Measurements from ENCODE around the gene CD79A.

CD79A gene

GRCh38 chr19:41919948-41920712 lies 43.1 kb downstream of the CD79A start:
- Histone ChIP-seq H3K27me3 (replicated peaks; ENCODE audit: control insufficient read depth, insufficient read depth, low read length, poor library complexity, severe bottlenecking) (peaks cover 9% of the 10 kb centered on the region), H3K27ac (ENCODE audit: insufficient read depth, low read length, poor library complexity, severe bottlenecking) (no peak overlapping the region), H3K36me3 (ENCODE audit: control insufficient read depth, insufficient read depth, low read length) (no peaks in the 10 kb centered on the region), H3K4me3 (ENCODE audit: insufficient read depth, low read depth, low read length, poor library complexity, severe bottlenecking) (no peak overlapping the region), H3K9me3 (ENCODE audit: control insufficient read depth, low read length) (no peaks in the 10 kb centered on the region), H3K4me1 (ENCODE audit: control insufficient read depth, insufficient read depth, low read length, poor library complexity, severe bottlenecking) (peaks cover 9% of the 10 kb centered on the region)
- DNase-seq: no peak

DNA sequence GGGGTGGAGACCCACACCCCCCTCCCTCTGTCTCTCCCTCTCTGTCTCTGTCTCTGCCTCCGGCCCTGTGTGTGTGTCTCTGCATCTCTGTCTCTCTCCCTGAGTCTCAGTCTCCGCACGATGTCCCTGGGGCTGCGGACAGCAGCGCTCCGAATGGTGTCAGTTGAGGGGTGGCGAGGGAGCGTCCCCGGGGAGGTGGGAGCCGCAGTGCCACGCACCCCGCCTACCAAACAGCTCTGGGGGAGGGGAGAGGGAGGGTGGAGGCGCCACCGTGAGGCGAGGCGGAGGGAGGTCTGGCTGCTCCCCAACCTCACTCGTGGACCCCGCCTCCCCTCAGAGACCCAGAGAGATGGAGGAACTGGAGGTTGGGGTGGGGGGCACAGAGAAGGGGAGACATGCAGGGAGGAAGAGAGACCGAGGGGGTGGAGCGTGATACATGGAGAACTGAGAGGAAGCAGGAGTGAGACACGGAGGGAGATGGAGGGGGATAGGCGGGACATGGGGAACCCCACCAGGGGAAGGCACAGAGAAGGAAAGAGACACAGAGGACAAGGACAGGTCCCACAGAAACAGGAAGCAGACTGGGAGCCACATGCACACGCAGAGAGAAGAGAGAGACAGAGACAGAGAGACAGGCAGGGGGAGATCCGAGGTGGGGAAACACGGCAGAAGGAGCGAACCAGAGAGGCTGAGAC lies 44.0 kb downstream of the CD79A start:
- H3K9me3 ChIP-seq (ENCODE audit: control insufficient read depth, low read length): no peaks in the 10 kb centered on the region
- no peaks in the 10 kb centered on the region for H3K4me1 ChIP-seq (ENCODE audit: control insufficient read depth, insufficient read depth, low read length, poor library complexity, severe bottlenecking)
- no peak overlapping the region for H3K27ac ChIP-seq (ENCODE audit: insufficient read depth, low read length, poor library complexity, severe bottlenecking)
- H3K36me3 ChIP-seq (ENCODE audit: control insufficient read depth, insufficient read depth, low read length): no peaks in the 10 kb centered on the region
- DNase-seq: no peak
- no peaks in the 10 kb centered on the region for H3K27me3 ChIP-seq (replicated peaks; ENCODE audit: control insufficient read depth, insufficient read depth, low read length, poor library complexity, severe bottlenecking)
- no peak overlapping the region for H3K4me3 ChIP-seq (ENCODE audit: insufficient read depth, low read depth, low read length, poor library complexity, severe bottlenecking)

DNA sequence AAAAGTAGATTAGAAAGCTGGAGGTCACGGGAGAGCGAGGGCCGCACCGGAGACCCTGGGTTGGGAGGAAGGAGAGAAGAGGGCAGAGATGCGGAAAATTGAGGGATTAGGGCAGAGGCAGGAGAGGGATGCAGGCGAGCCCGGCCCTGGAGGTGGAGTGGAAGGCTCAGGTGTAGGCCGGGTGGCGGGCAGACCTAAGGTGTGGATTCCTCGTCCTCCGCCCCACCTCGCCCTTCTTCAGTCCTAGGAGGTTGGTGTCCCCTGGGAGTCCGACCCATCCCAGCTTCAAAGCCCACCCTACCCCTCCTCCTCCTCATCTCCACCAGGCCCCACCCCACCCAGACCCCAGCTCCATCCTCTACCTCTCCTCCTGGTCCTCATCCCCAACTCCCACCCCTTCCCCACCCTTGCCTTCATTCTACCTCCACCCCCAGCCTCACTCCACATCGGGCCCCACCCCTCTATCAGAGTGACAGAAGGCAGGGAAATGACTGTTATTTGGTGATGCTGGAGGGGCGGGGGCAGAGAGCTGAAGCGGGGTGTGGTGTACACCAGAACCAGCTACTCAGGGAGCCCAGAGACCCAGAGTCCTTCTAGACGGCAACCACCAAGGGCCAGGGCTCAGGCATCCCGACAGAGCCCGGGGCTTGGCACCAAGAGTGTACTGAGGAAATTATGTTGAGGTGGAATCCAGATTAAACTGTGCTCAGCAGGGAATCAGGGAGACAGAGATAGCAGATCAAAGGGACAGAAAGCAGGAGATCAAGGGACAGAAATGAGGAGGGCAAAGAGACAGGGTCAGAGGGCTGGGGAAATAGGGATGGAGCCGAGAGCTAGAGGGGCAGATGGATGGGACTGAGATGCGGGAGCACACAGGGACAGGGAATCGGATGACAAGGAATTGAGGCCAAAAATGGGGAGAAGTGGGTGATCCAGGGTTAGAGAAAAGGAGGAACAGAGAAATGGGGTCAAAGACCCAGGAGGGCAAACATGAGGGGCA lies 44.8 kb downstream of the CD79A start:
- no peaks in the 10 kb centered on the region for H3K27me3 ChIP-seq (replicated peaks; ENCODE audit: control insufficient read depth, insufficient read depth, low read length, poor library complexity, severe bottlenecking)

GRCh38 chr19:41922585-41922984 lies 45.5 kb downstream of the CD79A start:
- Histone ChIP-seq H3K9me3 (ENCODE audit: control insufficient read depth, low read length) (no peaks in the 10 kb centered on the region), H3K4me3 (ENCODE audit: insufficient read depth, low read depth, low read length, poor library complexity, severe bottlenecking) (no peak overlapping the region), H3K27me3 (replicated peaks; ENCODE audit: control insufficient read depth, insufficient read depth, low read length, poor library complexity, severe bottlenecking) (no peaks in the 10 kb centered on the region)

More for the DNA sequence above, 44.8 kb downstream of the CD79A start:
- no peaks in the 10 kb centered on the region for H3K36me3 ChIP-seq (ENCODE audit: control insufficient read depth, insufficient read depth, low read length)
- no peaks in the 10 kb centered on the region for H3K4me1 ChIP-seq (ENCODE audit: control insufficient read depth, insufficient read depth, low read length, poor library complexity, severe bottlenecking)
- no peak for DNase-seq
- no peaks in the 10 kb centered on the region for H3K9me3 ChIP-seq (ENCODE audit: control insufficient read depth, low read length)
- no peak overlapping the region for H3K4me3 ChIP-seq (ENCODE audit: insufficient read depth, low read depth, low read length, poor library complexity, severe bottlenecking)
- no peak overlapping the region for H3K27ac ChIP-seq (ENCODE audit: insufficient read depth, low read length, poor library complexity, severe bottlenecking)

GRCh38 chr19:41923045-41923788 lies 46.1 kb downstream of the CD79A start:
- no peaks in the 10 kb centered on the region for H3K36me3 ChIP-seq (ENCODE audit: control insufficient read depth, insufficient read depth, low read length)
- no peak for DNase-seq
- no peak overlapping the region for H3K4me3 ChIP-seq (ENCODE audit: insufficient read depth, low read depth, low read length, poor library complexity, severe bottlenecking)
- peaks cover 8% of the 10 kb centered on the region for H3K4me1 ChIP-seq (ENCODE audit: control insufficient read depth, insufficient read depth, low read length, poor library complexity, severe bottlenecking)
- no peaks in the 10 kb centered on the region for H3K9me3 ChIP-seq (ENCODE audit: control insufficient read depth, low read length)
- H3K27me3 ChIP-seq (replicated peaks; ENCODE audit: control insufficient read depth, insufficient read depth, low read length, poor library complexity, severe bottlenecking): no peaks in the 10 kb centered on the region
- H3K27ac ChIP-seq (ENCODE audit: insufficient read depth, low read length, poor library complexity, severe bottlenecking): no peak overlapping the region

More at GRCh38 chr19:41922585-41922984, 45.5 kb downstream of the CD79A start:
- no peaks in the 10 kb centered on the region for H3K36me3 ChIP-seq (ENCODE audit: control insufficient read depth, insufficient read depth, low read length)
- DNase-seq: no peak
- H3K4me1 ChIP-seq (ENCODE audit: control insufficient read depth, insufficient read depth, low read length, poor library complexity, severe bottlenecking): peaks cover 3% of the 10 kb centered on the region
- no peak overlapping the region for H3K27ac ChIP-seq (ENCODE audit: insufficient read depth, low read length, poor library complexity, severe bottlenecking)

DNA sequence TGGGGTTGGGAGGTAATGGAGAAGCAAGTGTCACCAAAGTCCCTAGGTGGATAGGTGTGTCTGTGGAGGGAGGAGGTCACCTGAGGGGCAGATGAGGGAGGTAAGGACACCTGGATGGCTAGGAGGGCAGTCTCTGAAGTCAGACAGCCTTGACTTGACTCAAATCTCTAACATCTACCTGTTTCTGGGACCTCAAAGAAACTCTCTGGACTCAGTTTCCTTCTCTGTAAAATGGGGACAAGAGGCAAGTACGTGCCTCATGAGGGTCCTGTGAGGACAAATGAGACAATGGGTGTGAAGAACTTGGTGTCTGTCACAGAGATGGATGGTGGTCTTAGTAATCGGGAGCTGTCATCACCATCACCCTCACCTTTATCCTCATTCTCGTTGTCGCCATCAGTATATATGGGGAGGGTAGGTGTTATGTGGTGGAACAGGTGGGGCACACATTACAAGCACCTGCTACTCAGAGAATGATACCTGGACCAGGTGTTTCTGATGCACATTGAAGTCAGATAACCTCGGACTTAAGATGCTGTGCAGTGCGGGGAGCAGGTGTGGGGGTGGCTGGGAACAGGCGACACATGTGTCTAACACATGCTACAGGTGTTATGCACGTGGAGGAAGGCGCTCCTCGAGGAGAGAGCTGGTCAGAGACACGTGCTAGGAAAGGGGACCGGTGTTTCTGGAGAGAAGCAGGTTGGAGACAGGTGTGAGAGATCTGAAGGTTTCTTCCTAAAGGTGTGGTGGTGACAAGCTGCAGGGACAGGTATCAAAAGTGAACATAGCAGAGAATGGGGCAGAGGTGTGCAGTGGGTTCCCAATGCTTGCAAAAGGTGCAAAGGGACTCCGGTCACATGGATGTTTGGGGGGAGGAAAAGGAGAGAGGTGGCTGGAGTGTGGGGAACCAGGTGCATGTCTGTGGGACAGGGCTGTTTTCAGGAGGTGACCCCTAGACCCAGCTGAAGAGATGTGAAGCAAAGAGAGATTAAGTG lies 47.4 kb downstream of the CD79A start:
- no peaks in the 10 kb centered on the region for H3K9me3 ChIP-seq (ENCODE audit: control insufficient read depth, low read length)
- H3K27me3 ChIP-seq (replicated peaks; ENCODE audit: control insufficient read depth, insufficient read depth, low read length, poor library complexity, severe bottlenecking): no peaks in the 10 kb centered on the region
- no peak for DNase-seq
- H3K36me3 ChIP-seq (ENCODE audit: control insufficient read depth, insufficient read depth, low read length): no peaks in the 10 kb centered on the region
- H3K4me3 ChIP-seq (ENCODE audit: insufficient read depth, low read depth, low read length, poor library complexity, severe bottlenecking): no peak overlapping the region
- H3K27ac ChIP-seq (ENCODE audit: insufficient read depth, low read length, poor library complexity, severe bottlenecking): no peak overlapping the region
- peaks cover 19% of the 10 kb centered on the region for H3K4me1 ChIP-seq (ENCODE audit: control insufficient read depth, insufficient read depth, low read length, poor library complexity, severe bottlenecking)

- Histone ChIP-seq H3K27me3 (replicated peaks; ENCODE audit: control insufficient read depth, insufficient read depth, low read length, poor library complexity, severe bottlenecking) (no peaks in the 10 kb centered on the region), H3K27ac (ENCODE audit: insufficient read depth, low read length, poor library complexity, severe bottlenecking) (no peak overlapping the region), H3K4me3 (ENCODE audit: insufficient read depth, low read depth, low read length, poor library complexity, severe bottlenecking) (no peak overlapping the region), H3K4me1 (ENCODE audit: control insufficient read depth, insufficient read depth, low read length, poor library complexity, severe bottlenecking) (peaks cover 22% of the 10 kb centered on the region), H3K9me3 (ENCODE audit: control insufficient read depth, low read length) (no peaks in the 10 kb centered on the region), H3K36me3 (ENCODE audit: control insufficient read depth, insufficient read depth, low read length) (no peaks in the 10 kb centered on the region)
- DNase-seq: no peak
Observed at GRCh38 chr19:41925208-41926003, 48.3 kb downstream of the CD79A start.

DNA sequence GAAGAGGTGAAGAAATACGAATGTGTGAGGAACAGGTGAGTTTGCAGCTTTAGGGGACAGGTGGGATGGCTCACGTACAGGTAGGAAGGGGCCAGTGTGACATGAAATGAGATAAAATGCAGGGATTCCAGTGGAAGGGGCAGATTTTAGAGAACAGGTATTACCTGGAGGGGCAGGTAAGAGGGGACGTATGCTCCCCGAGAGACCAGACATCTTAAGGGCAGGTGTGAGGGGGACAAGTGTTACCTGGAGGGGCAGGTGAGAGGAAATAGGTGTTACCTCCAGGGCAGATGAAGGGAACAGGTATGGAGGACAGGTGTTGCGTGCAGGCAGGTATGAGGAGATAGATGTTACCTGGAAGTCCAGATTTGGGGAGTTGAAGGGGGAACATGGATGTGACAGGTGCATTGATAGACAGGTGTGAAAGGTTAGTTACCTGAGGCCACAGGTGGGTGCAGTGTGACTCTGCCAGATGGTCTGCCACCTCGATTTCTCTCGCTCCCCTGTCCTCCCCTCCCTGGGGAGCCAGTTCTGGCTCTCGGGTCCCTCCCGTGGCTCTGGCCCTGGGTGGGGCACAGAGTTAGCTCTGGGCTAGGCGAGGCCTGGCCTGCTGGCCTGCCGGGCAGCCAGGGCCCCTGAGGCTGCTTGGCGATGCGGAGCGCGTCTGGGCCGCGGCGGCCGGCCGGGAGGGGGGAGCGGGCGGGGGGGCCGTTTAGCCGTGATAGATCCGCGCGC lies 49.1 kb downstream of the CD79A start:
- Histone ChIP-seq H3K36me3 (ENCODE audit: control insufficient read depth, insufficient read depth, low read length) (no peaks in the 10 kb centered on the region), H3K27me3 (replicated peaks; ENCODE audit: control insufficient read depth, insufficient read depth, low read length, poor library complexity, severe bottlenecking) (no peaks in the 10 kb centered on the region), H3K4me1 (ENCODE audit: control insufficient read depth, insufficient read depth, low read length, poor library complexity, severe bottlenecking) (peaks cover 22% of the 10 kb centered on the region), H3K9me3 (ENCODE audit: control insufficient read depth, low read length) (no peaks in the 10 kb centered on the region), H3K4me3 (ENCODE audit: insufficient read depth, low read depth, low read length, poor library complexity, severe bottlenecking) (no peak overlapping the region), H3K27ac (ENCODE audit: insufficient read depth, low read length, poor library complexity, severe bottlenecking) (no peak overlapping the region)
- DNase-seq: no peak

Data from effector memory CD4-positive, alpha-beta T cell (primary cell).